ENCODE measurements around the gene PXDN.

DNA sequence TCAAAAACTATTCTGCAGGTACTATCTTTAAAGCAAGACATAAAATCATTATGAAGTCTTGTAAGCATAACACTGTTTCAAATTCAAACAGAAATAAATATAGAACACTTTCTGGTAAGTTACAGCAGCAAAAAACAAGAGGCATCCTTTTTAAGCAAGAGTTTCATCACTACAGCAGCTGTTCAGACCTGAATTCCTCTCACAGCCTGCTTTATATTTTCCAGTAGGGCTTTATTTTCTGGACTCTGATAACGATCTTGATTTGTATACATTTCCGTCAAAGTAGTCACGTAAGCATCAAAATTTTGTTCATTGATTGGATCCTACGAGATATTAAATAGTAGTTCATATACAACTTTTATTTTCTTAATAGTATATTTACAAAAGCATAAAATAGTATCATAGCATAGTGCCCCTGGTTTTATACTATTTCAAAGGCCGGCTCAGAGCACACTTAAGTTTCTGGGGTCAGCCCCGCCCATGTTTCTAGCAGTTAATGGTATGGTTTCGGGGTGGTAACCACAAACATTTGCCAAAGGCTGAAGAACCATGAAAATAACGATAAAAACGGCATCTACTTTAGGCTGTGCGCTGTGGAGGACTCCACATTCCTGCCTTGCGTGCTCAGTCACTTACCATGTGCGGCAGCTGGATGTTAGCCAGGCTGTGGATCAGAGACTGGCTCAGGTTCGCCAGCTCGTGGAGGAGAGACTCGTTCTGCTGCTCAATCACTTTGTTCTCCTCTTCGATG lies 47.5 kb upstream of the PXDN start:
- TF ChIP-seq, protein P1, sequence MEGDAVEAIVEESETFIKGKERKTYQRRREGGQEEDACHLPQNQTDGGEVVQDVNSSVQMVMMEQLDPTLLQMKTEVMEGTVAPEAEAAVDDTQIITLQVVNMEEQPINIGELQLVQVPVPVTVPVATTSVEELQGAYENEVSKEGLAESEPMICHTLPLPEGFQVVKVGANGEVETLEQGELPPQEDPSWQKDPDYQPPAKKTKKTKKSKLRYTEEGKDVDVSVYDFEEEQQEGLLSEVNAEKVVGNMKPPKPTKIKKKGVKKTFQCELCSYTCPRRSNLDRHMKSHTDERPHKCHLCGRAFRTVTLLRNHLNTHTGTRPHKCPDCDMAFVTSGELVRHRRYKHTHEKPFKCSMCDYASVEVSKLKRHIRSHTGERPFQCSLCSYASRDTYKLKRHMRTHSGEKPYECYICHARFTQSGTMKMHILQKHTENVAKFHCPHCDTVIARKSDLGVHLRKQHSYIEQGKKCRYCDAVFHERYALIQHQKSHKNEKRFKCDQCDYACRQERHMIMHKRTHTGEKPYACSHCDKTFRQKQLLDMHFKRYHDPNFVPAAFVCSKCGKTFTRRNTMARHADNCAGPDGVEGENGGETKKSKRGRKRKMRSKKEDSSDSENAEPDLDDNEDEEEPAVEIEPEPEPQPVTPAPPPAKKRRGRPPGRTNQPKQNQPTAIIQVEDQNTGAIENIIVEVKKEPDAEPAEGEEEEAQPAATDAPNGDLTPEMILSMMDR (IDR thresholded peaks at IDR 0.05; ENCODE audit: low read length) = no peak
- no peak for TF ChIP-seq EZH2 (optimal IDR thresholded peaks at IDR 0.05; ENCODE audit: low read depth, low read length)

Data from MM.1S (cell line).